SIG-M5 (cell line): ENCODE results near the gene SMAD1.

Experiments used
- DNase-seq: peaks from one replicate; lab custom pipeline; 2025; lab: John Stamatoyannopoulos, UW

SMAD1 gene

GRCh38 chr4:145481164-145481941 lies at the start of gene SMAD1:
Gene SMAD1 (plus strand): TSS chr4:145481853. CDS start chr4:145514614, 32,761 bp downstream.
- DNase-seq = no peak

GRCh38 chr4:145433684-145434083 lies 48.0 kb upstream of the SMAD1 start:
- no peak for DNase-seq

- no peak for DNase-seq
Observed at GRCh38 chr4:145435646-145436045, 46.0 kb upstream of the SMAD1 start.

- no peak for DNase-seq
Observed at GRCh38 chr4:145436114-145436513, 45.5 kb upstream of the SMAD1 start.

GRCh38 chr4:145436796-145437195 lies 44.9 kb upstream of the SMAD1 start:
- DNase-seq = no peak

- no peak for DNase-seq
Observed at GRCh38 chr4:145437466-145437865, 44.2 kb upstream of the SMAD1 start.

GRCh38 chr4:145438298-145438697 lies 43.4 kb upstream of the SMAD1 start:
- DNase-seq = no peak

GRCh38 chr4:145440292-145441007 lies 41.2 kb upstream of the SMAD1 start:
- no peak for DNase-seq

- DNase-seq = no peak
Observed at GRCh38 chr4:145446184-145446583, 35.5 kb upstream of the SMAD1 start.

GRCh38 chr4:145451895-145452294 lies 29.8 kb upstream of the SMAD1 start:
- no peak for DNase-seq

GRCh38 chr4:145452447-145453162 lies 29.0 kb upstream of the SMAD1 start:
- no peak for DNase-seq

GRCh38 chr4:145453163-145453520 lies 28.5 kb upstream of the SMAD1 start:
- no peak for DNase-seq

GRCh38 chr4:145473203-145473602 lies 8.4 kb upstream of the SMAD1 start:
- no peak for DNase-seq

GRCh38 chr4:145480257-145480656 lies 1.4 kb upstream of the SMAD1 start:
- peak; percentile 47 for DNase-seq

- DNase-seq = no peak
Observed at GRCh38 chr4:145481942-145482208, 222 bp downstream of the SMAD1 start.

- peak; percentile 7 for DNase-seq
Observed at GRCh38 chr4:145482209-145483037, 770 bp downstream of the SMAD1 start.

- no peak for DNase-seq
Observed at GRCh38 chr4:145483514-145483913, 1.9 kb downstream of the SMAD1 start.

- no peak for DNase-seq
Observed at GRCh38 chr4:145484225-145484846, 2.7 kb downstream of the SMAD1 start.

- DNase-seq = no peak
Observed at GRCh38 chr4:145485120-145485519, 3.5 kb downstream of the SMAD1 start.

- no peak for DNase-seq
Observed at GRCh38 chr4:145486603-145487002, 5.0 kb downstream of the SMAD1 start.

- no peak for DNase-seq
Observed at GRCh38 chr4:145487631-145488030, 6.0 kb downstream of the SMAD1 start.

- no peak for DNase-seq
Observed at GRCh38 chr4:145488310-145488709, 6.7 kb downstream of the SMAD1 start.
